ENCODE measurements around the gene NFATC1. TPM values are rescaled to one million over a fixed set of nuclear protein-coding genes. Genes with fewer than 3 reads are reported as not detected.
"Not testable (repeated sequence)": the region's sequence is repeated elsewhere in the genome, so short reads cannot be mapped to it uniquely, and the experiment has no call there.

Gene NFATC1
- total RNA-seq, 1 donor from 2014 or later, result 6.1 TPM

GRCh38 chr18:79480171-79481045 lies 84.7 kb downstream of the NFATC1 start:
- no peak for DNase-seq (ENCODE audit: extremely low spot score, unreplicated experiment)
- no peak overlapping the region for H3K27ac Mint-ChIP-seq
- no peaks in the 10 kb centered on the region for H3K27me3 Mint-ChIP-seq
- H3K9me3 Mint-ChIP-seq, result no peaks in the 10 kb centered on the region
- H3K4me1 Mint-ChIP-seq (ENCODE audit: unreplicated experiment), result peaks cover 9% of the 10 kb centered on the region
- no peaks in the 10 kb centered on the region for H3K36me3 Mint-ChIP-seq
- no peak overlapping the region for H3K4me3 Mint-ChIP-seq
- no peak for TF ChIP-seq CTCF (conservative IDR thresholded peaks at IDR 0.05)

GRCh38 chr18:79481046-79481790 lies 85.5 kb downstream of the NFATC1 start:
- Mint-ChIP-seq H3K4me3 (no peak overlapping the region), H3K9me3 (no peaks in the 10 kb centered on the region), H3K27me3 (no peaks in the 10 kb centered on the region), H3K27ac (no peak overlapping the region), H3K36me3 (no peaks in the 10 kb centered on the region), H3K4me1 (ENCODE audit: unreplicated experiment) (peaks cover 9% of the 10 kb centered on the region)
- TF ChIP-seq CTCF (conservative IDR thresholded peaks at IDR 0.05), result no peak
- no peak for DNase-seq (ENCODE audit: extremely low spot score, unreplicated experiment)

- H3K4me1 Mint-ChIP-seq (ENCODE audit: unreplicated experiment); H3K27me3 Mint-ChIP-seq; H3K27ac Mint-ChIP-seq; DNase-seq (ENCODE audit: extremely low spot score, unreplicated experiment); H3K9me3 Mint-ChIP-seq; H3K36me3 Mint-ChIP-seq; H3K4me3 Mint-ChIP-seq: not testable (repeated sequence)
These were observed 87.7 kb downstream of the NFATC1 start for GRCh38 chr18:79483393-79483792.

GRCh38 chr18:79483971-79484491 lies 88.3 kb downstream of the NFATC1 start:
- H3K4me1 Mint-ChIP-seq (ENCODE audit: unreplicated experiment), result peaks cover 4% of the 10 kb centered on the region
- no peak for TF ChIP-seq CTCF (conservative IDR thresholded peaks at IDR 0.05)
- H3K27ac Mint-ChIP-seq, result no peak overlapping the region
- H3K27me3 Mint-ChIP-seq, result no peaks in the 10 kb centered on the region
- H3K36me3 Mint-ChIP-seq, result no peaks in the 10 kb centered on the region
- no peaks in the 10 kb centered on the region for H3K9me3 Mint-ChIP-seq
- H3K4me3 Mint-ChIP-seq, result no peak overlapping the region
- DNase-seq (ENCODE audit: extremely low spot score, unreplicated experiment), result no peak

GRCh38 chr18:79484661-79485621 lies 89.2 kb downstream of the NFATC1 start:
- no peak for DNase-seq (ENCODE audit: extremely low spot score, unreplicated experiment)
- H3K27me3 Mint-ChIP-seq, result no peaks in the 10 kb centered on the region
- H3K36me3 Mint-ChIP-seq, result no peaks in the 10 kb centered on the region
- no peak overlapping the region for H3K4me3 Mint-ChIP-seq
- no peaks in the 10 kb centered on the region for H3K9me3 Mint-ChIP-seq
- H3K27ac Mint-ChIP-seq, result no peak overlapping the region
- TF ChIP-seq CTCF (conservative IDR thresholded peaks at IDR 0.05), result no peak
- H3K4me1 Mint-ChIP-seq (ENCODE audit: unreplicated experiment), result peaks cover 4% of the 10 kb centered on the region

All from type B pancreatic cell (in vitro differentiated cells).